IMR-90 (cell line): ENCODE measurements around the gene SH3BGRL3. TPM values are rescaled to one million over a fixed set of nuclear protein-coding genes. Genes with fewer than 3 reads are reported as not detected.

ENCODE experiments used
- ATAC-seq: fragments of 200-7000 bp; cut with Tn5 transposase; 2 replicates; pipeline ENCODE4 v1.9.1; 2020; ENCODE audit warnings: low read depth, mild to moderate bottlenecking, moderate library complexity
- BruUV-seq: library from RNA; stranded (reverse); fragments of 400-500 nt; replicated peaks from 2 replicates; lab custom pipeline; 2021; lab: Mats Ljungman, UMichigan
- CTCF ChIA-PET: fragments of 300-600 bp; formaldehyde crosslinking; extraction: SDS; loops from one replicate; lab custom pipeline; 2021; ENCODE audit warnings: antibody characterized with exemption; lab: Yijun Ruan, JAX
- POLR2A ChIA-PET: fragments of 300-600 bp; sonication (Branson Sonifier 250); formaldehyde crosslinking; loops from one replicate; lab custom pipeline; 2022; ENCODE audit warnings: antibody characterized with exemption; ENCODE audit not compliant: unreplicated experiment; lab: Charles Lee
- DNase-seq: peaks from one replicate; pipeline ENCODE4 v3.0.0; 2013
- H2AFZ ChIP-seq: replicated peaks from 2 replicates; pipeline ENCODE3; 2013; ENCODE audit warnings: low read length, mild to moderate bottlenecking; ENCODE audit not compliant: poor library complexity
- H2AK5ac ChIP-seq: 2 replicates; pipeline ENCODE4 v1.6.1; 2013; ENCODE audit warnings: low read depth, low read length, inconsistent platforms
- H2AK9ac ChIP-seq: replicated peaks from 2 replicates; pipeline ENCODE3; 2013; ENCODE audit warnings: mild to moderate bottlenecking, low read depth, low read length, moderate library complexity; ENCODE audit not compliant: poor library complexity
- H2BK120ac ChIP-seq: 2 replicates; pipeline ENCODE4 v1.6.1; 2013; ENCODE audit warnings: low read depth, low read length, inconsistent platforms
- H2BK15ac ChIP-seq: 3 replicates; pipeline ENCODE4 v1.6.1; 2013; ENCODE audit warnings: low read depth, low read length, inconsistent platforms
- H2BK20ac ChIP-seq: 2 replicates; pipeline ENCODE4 v1.6.1; 2013; ENCODE audit warnings: low read depth, mild to moderate bottlenecking, inconsistent platforms, low read length, moderate library complexity
- H2BK5ac ChIP-seq: 2 replicates; pipeline ENCODE4 v1.6.1; 2013; ENCODE audit warnings: mild to moderate bottlenecking, low read depth, low read length, inconsistent platforms; ENCODE audit not compliant: poor library complexity, severe bottlenecking
- H3K14ac ChIP-seq: replicated peaks from 2 replicates; pipeline ENCODE4 v1.6.1; 2013; ENCODE audit warnings: low read depth, low read length, inconsistent platforms
- H3K18ac ChIP-seq: 2 replicates; pipeline ENCODE4 v1.6.1; 2013; ENCODE audit warnings: low read depth, low read length, control low read depth
- H3K23ac ChIP-seq: 2 replicates; pipeline ENCODE4 v1.6.1; 2013; ENCODE audit warnings: low read depth, low read length, inconsistent platforms
- H3K27ac ChIP-seq: 2 replicates; pipeline ENCODE4 v1.5.1; 2013; ENCODE audit warnings: mild to moderate bottlenecking, control low read depth, low read length; ENCODE audit not compliant: insufficient read depth
- H3K27me3 ChIP-seq: 2 replicates; pipeline ENCODE4 v1.6.1; 2013; ENCODE audit warnings: low read length; ENCODE audit not compliant: control insufficient read depth, insufficient read depth
- H3K36me3 ChIP-seq: 2 replicates; pipeline ENCODE4 v1.6.1; 2013; ENCODE audit warnings: low read length, mixed read lengths; ENCODE audit not compliant: control insufficient read depth, insufficient read depth
- H3K4ac ChIP-seq: 2 replicates; pipeline ENCODE4 v1.6.1; 2013; ENCODE audit warnings: low read depth, low read length, inconsistent platforms
- H3K4me1 ChIP-seq: 2 replicates; pipeline ENCODE4 v1.6.1; 2013; ENCODE audit warnings: low read length, mixed read lengths; ENCODE audit not compliant: control insufficient read depth, insufficient read depth
- H3K4me2 ChIP-seq: 2 replicates; pipeline ENCODE4 v1.6.1; 2013; ENCODE audit warnings: low read depth, mild to moderate bottlenecking, control low read depth, low read length, moderate library complexity
- H3K4me3 ChIP-seq: 2 replicates; pipeline ENCODE4 v1.5.1; 2013; ENCODE audit warnings: low read depth, mild to moderate bottlenecking, control low read depth, low read length, moderate library complexity; ENCODE audit not compliant: insufficient read depth
- H3K56ac ChIP-seq: 2 replicates; pipeline ENCODE4 v1.6.1; 2013; ENCODE audit warnings: low read length, inconsistent platforms; ENCODE audit not compliant: insufficient read depth; ENCODE audit errors: extremely low read depth
- H3K79me1 ChIP-seq, 2 experiments: 2 replicates each; pipeline ENCODE4 v1.6.1; 2013; ENCODE audit warnings: low read length in 2 of 2, inconsistent platforms in 1 of 2, low read depth in 1 of 2
- H3K9ac ChIP-seq: 2 replicates; pipeline ENCODE4 v1.6.1; 2013; ENCODE audit warnings: low read depth, low read length, control low read depth
- H3K9me1 ChIP-seq: 2 replicates; pipeline ENCODE4 v1.6.1; 2013; ENCODE audit warnings: low read length, inconsistent platforms; ENCODE audit not compliant: insufficient read depth
- H3K9me3 ChIP-seq: 2 replicates; pipeline ENCODE4 v1.6.1; 2013; ENCODE audit warnings: low read length; ENCODE audit not compliant: control insufficient read depth, insufficient read depth
- H4K20me1 ChIP-seq: 2 replicates; pipeline ENCODE4 v1.6.1; 2013; ENCODE audit warnings: low read length, inconsistent platforms; ENCODE audit not compliant: insufficient read depth
- H4K5ac ChIP-seq: 2 replicates; pipeline ENCODE4 v1.6.1; 2013; ENCODE audit warnings: mild to moderate bottlenecking, low read depth, low read length, control low read depth
- H4K8ac ChIP-seq, 2 experiments: 2 replicates each; pipeline ENCODE4 v1.6.1; 2013; ENCODE audit warnings: low read depth in 2 of 2, low read length in 2 of 2, control low read depth in 1 of 2, inconsistent platforms in 1 of 2
- H4K91ac ChIP-seq: 2 replicates; pipeline ENCODE4 v1.6.1; 2013; ENCODE audit warnings: low read depth, low read length, inconsistent platforms; ENCODE audit not compliant: insufficient read depth
- CEBPB ChIP-seq: IDR thresholded peaks from 2 replicates; pipeline ENCODE4 v1.6.1; 2012; ENCODE audit warnings: low read depth, low read length, improper control_type of control experiment
- CHD1 ChIP-seq: IDR thresholded peaks from 2 replicates; pipeline ENCODE4 v1.6.1; 2012; ENCODE audit warnings: low read depth, low read length, improper control_type of control experiment
- FOS ChIP-seq: fragments of 150-350 bp; IDR thresholded peaks from 2 replicates; pipeline ENCODE4 v1.6.1; 2016; ENCODE audit warnings: low read depth, low read length
- MAZ ChIP-seq: IDR thresholded peaks from 2 replicates; pipeline ENCODE4 v1.6.1; 2012; ENCODE audit warnings: low read depth, mild to moderate bottlenecking, low read length, improper control_type of control experiment, moderate library complexity, borderline replicate concordance
- NFE2L2 ChIP-seq: fragments of 150-350 bp; IDR thresholded peaks from 2 replicates; pipeline ENCODE4 v1.6.1; 2016; ENCODE audit warnings: low read depth, mild to moderate bottlenecking, low read length
- POLR2A ChIP-seq: IDR thresholded peaks from 2 replicates; pipeline ENCODE4 v1.6.1; 2012; ENCODE audit warnings: mild to moderate bottlenecking, low read depth, low read length
- RAD21 ChIP-seq: IDR thresholded peaks from 2 replicates; pipeline ENCODE4 v1.6.1; 2012; ENCODE audit warnings: low read length, improper control_type of control experiment
- RFX5 ChIP-seq: IDR thresholded peaks from 2 replicates; pipeline ENCODE4 v1.8.0; 2012; ENCODE audit warnings: low read depth, mild to moderate bottlenecking, low read length, moderate library complexity
- WGBS, 2 experiments: methylation state at CpG; one replicate each; pipeline versions ENCODE4 v1.1.5 to v1.1.7; 2013; ENCODE audit warnings: missing lambda C conversion rate in 2 of 2; ENCODE audit not compliant: insufficient read length in 1 of 2; ENCODE audit errors: extremely low coverage in 2 of 2; 5-methylcytosine and 5-hydroxymethylcytosine counted together
- dilution Hi-C: fragments of 300-500 bp; cut with HindIII; formaldehyde crosslinking; loops from one replicate; pipeline ENCODE4 v1.14.3; 2018; ENCODE audit warnings: low sequenced_read_pairs; ENCODE audit not compliant: unreplicated experiment
- in situ Hi-C: fragments of 300-500 bp; cut with MboI; formaldehyde crosslinking; loops from 3 replicates; pipeline ENCODE4 v1.14.3; 2019; ENCODE audit warnings: low sequenced_read_pairs, inconsistent platforms, mixed read lengths
- intact Hi-C: fragments of 100-400 bp; cut with micrococcal nuclease; formaldehyde crosslinking; loops from 2 replicates; pipeline ENCODE4 v1.10.0; 2022
- polyA plus RNA-seq, 3 experiments: library from polyadenylated mRNA; depleted of rRNA; stranded (reverse); fragments of >200 nt; gene quantifications; 2 replicates each; pipeline ENCODE4 v1.2.3, GENCODE V29; 2012; ENCODE audit warnings: low replicate concordance in 1 of 3
- total RNA-seq: library from RNA; depleted of rRNA; stranded (reverse); fragments of >200 nt; gene quantifications from 2 replicates; pipeline ENCODE4 v1.2.3, GENCODE V29; 2012
- TF ChIP-seq, protein P1 (sequence below): fragments of 150-350 bp; IDR thresholded peaks from 2 replicates; pipeline ENCODE4 v1.6.1; 2017; ENCODE audit warnings: mild to moderate bottlenecking, antibody characterized with exemption, low read length, low read depth
- TF ChIP-seq, protein P2 (sequence below): fragments of 150-350 bp; IDR thresholded peaks from 2 replicates; pipeline ENCODE4 v1.6.1; 2016; ENCODE audit warnings: low read depth, mild to moderate bottlenecking, low read length, moderate library complexity, borderline replicate concordance

The SH3BGRL3 gene
- total and polyA plus RNA-seq, 2 of the 4 experiments (the other 2 are of a cell fraction): 35.0 to 483 TPM

DNA sequence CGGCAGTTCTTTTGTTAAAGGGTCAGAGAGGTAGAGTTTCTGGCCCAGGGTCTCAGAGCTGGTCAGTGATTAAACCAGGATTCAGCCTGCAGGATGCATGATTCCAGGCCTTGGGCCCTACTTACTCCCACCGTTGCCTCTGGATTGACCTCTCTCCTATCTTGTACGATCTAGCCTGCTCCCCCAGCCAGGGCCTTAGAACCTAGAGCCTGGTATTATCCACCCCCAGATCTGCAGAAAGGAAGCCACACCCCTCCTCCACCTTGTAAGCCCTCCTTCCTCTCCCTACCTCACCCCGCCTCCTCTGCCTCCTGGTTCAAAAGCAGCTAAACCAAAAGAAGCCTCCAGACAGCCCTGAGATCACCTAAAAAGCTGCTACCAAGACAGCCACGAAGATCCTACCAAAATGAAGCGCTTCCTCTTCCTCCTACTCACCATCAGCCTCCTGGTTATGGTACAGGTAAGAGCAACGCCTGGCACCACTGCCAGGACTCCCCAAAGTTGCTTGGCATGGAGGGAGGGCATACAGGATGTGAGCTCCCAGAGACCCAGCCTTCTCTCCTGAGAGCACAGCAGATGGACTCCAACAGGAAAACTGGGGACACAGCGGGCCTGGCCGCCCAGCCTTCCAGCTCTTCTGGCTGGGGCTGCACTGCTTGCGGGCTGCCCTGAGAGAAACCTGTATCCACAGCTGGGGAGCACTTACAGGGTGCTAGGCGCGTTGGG lies 37.9 kb downstream of the SH3BGRL3 start, which contains the start of gene CD52 (continued):
- TF ChIP-seq, protein P1, sequence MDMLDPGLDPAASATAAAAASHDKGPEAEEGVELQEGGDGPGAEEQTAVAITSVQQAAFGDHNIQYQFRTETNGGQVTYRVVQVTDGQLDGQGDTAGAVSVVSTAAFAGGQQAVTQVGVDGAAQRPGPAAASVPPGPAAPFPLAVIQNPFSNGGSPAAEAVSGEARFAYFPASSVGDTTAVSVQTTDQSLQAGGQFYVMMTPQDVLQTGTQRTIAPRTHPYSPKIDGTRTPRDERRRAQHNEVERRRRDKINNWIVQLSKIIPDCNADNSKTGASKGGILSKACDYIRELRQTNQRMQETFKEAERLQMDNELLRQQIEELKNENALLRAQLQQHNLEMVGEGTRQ: no peak

DNA sequence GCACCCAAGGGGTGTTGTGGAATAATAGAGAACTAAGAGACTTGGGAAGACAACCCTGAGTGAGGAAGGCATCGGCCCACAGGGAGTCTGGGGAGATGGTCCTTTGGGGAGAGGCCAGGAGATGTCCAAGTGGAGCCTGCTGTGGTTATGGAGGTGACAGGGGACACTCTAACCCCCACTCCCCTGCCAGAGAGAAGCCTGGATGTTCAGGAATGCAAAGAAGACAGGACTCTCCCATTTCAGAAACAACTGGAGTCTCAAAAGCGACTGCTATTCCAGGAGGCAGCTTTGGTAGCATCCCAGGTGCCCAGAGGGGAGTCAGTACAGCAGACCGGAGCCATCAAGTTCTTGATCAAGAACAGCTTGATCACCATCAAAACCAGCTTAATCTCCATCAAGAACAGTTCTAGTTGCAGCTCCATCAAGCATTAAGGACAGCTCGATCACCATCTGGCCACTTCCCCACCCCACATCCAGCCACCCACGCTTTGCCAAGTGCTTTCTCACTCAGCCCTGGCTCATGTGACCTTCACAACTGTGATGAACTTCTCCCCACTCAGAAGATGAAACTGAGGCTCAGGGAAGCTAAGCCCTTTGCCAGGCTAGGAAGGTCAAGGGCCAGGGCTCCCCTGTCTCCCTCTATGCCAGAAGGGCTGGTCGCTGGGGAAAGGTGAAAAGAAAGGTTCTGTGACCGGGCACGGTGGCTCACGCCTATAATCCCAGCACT lies 38.6 kb downstream of the SH3BGRL3 start:
- in situ Hi-C loops (no loop called here), dilution Hi-C loops (no loop called here), intact Hi-C loops (no loop called here)
- Histone ChIP-seq H3K23ac (no peak overlapping the region), H2BK5ac (no peak overlapping the region), H3K9me3 (no peaks in the 10 kb centered on the region), H2BK20ac (no peak overlapping the region), H4K91ac (no peak overlapping the region), H3K4me1 (peaks cover 5% of the 10 kb centered on the region), H3K4ac (no peak overlapping the region), H3K36me3 (no peaks in the 10 kb centered on the region), H3K27ac (no peak overlapping the region), H3K79me1 (no peaks in the 10 kb centered on the region), H4K5ac (no peak overlapping the region), H3K18ac (no peak overlapping the region), H2BK120ac (no peak overlapping the region), H3K56ac (no peak overlapping the region), H3K9ac (no peak overlapping the region), H3K14ac (no peak overlapping the region), H4K8ac (no peak overlapping the region), H2AK5ac (peak overlapping the region; percentile 30; the same call in 1 of the 2 replicates), H2BK15ac (no peak overlapping the region), H3K9me1 (no peaks in the 10 kb centered on the region), H2AK9ac (no peak overlapping the region), H3K27me3 (peaks cover 4% of the 10 kb centered on the region; the same call in 1 of the 2 replicates), H3K4me2 (no peak overlapping the region), H2AFZ (no peak overlapping the region), H3K4me3 (no peak overlapping the region), H4K20me1 (no peaks in the 10 kb centered on the region)
- TF ChIP-seq NFE2L2: no peak
- TF ChIP-seq CHD1: no peak
- TF ChIP-seq RAD21: no peak
- no peak for TF ChIP-seq MAZ
- no peak for TF ChIP-seq RFX5
- TF ChIP-seq POLR2A: no peak
- no peak for TF ChIP-seq CEBPB
- TF ChIP-seq, protein P2, sequence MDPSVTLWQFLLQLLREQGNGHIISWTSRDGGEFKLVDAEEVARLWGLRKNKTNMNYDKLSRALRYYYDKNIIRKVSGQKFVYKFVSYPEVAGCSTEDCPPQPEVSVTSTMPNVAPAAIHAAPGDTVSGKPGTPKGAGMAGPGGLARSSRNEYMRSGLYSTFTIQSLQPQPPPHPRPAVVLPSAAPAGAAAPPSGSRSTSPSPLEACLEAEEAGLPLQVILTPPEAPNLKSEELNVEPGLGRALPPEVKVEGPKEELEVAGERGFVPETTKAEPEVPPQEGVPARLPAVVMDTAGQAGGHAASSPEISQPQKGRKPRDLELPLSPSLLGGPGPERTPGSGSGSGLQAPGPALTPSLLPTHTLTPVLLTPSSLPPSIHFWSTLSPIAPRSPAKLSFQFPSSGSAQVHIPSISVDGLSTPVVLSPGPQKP: no peak
- no peak for TF ChIP-seq FOS
- TF ChIP-seq, protein P1: no peak
- BruUV-seq: no TSS peak
- ChIA-PET CTCF (interaction anchor here (0.6 kb wide), 1 partner anchor 22 kb away, joined by 3 read pairs; no protein-coding TSS in a partner anchor), POLR2A (no interaction called here)
- no peak for ATAC-seq
- no peak for DNase-seq
- WGBS, 2 experiments: 94% methylated on average over 6 of the region's 9 CpGs; no CpG with 5 or more reads in 1 of the 2 experiments
